HL-60 (cell line): ENCODE results near the gene FAU.

Source experiments
- CTCF ChIP-seq: IDR thresholded peaks from one replicate; pipeline ENCODE4 v1.5.1; 2011; ENCODE audit warnings: low read length, control low read depth, inconsistent platforms; ENCODE audit not compliant: insufficient read depth
- POLR2AphosphoS5 ChIP-seq: IDR thresholded peaks from 2 replicates; pipeline ENCODE4 v1.6.1; 2012; ENCODE audit warnings: low read depth

DNA sequence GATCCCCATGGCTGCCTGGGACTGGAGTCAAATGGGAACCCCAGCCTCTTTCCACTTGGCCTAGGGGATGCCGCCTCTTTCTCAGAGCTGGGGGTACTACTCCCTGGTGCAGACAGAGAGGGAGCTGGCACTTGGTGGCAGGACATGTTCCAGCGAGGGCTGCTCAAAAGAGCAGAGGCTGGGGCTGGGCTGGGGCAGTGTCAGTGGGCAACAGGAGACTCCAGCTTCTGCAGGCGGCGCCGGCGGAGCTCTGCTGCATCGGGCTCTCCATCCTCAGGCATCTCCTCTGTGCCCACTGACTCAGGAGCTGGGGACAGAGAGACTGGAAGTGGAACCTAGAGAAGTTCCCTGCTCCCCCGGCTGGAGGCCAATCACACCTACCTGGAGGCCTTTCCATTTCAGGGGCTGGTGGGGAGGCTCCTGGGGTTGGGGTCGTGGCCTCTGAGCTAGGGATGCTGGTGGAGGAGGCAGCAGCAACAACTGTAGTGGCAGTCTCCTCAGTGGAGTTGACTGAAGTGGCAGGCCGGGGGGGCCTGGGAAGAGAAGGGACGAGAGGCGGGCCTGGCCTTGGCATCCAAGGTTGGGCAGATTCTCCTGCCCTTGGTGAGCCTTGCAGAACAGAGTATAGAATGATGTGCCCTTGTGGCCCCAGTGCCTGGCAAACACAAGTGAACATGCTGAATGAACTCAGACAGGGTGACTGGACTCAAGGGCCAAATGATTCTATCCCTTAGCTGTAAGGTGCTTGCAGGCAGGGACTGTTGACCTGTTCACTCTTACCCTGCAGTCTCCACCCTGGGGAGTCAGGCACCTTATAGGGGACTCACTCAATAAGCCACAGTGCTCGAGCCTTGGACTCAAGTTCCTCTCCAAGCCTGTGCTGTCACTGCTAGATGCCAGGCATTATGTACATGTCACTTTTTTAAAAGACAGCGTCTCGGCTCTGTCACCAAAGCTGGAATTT lies 6.5 kb upstream of the FAU start:
- TF ChIP-seq POLR2AphosphoS5 (no peak; the same call in none of the 2 replicates), CTCF (no peak)
